SU-DHL-6 (cell line): ENCODE measurements around the gene GSTM2.

Experiments
- CTCF ChIP-seq: fragments of 200-600 bp; sonication (generic); IDR thresholded peaks from one replicate; pipeline ENCODE4 v1.5.1; 2017; ENCODE audit warnings: antibody characterized with exemption, mild to moderate bottlenecking, low read length, moderate library complexity; ENCODE audit not compliant: insufficient read depth, poor library complexity, severe bottlenecking
- EZH2phosphoT487 ChIP-seq: fragments of 200-600 bp; sonication (generic), shearing (Covaris generic); conservative IDR thresholded peaks from 2 replicates; pipeline ENCODE4 v1.6.1; 2018; ENCODE audit warnings: mild to moderate bottlenecking, antibody characterized with exemption, low read length, moderate library complexity, mixed read lengths

- TF ChIP-seq CTCF (no peak), EZH2phosphoT487 (no peak)
Observed at GRCh38 chr1:109621379-109622136, 46.3 kb upstream of the GSTM2 start.
